Nephron (organoid): Measurements from ENCODE around the gene LRRC4C.

Experiments used
- H3K27ac Mint-ChIP-seq, 3 experiments: 2 replicates each; pipeline ENCODE4 v1.8.0; 2020; ENCODE audit warnings: mixed read lengths in 3 of 3, mild to moderate bottlenecking in 2 of 3, moderate library complexity in 1 of 3
- H3K27me3 Mint-ChIP-seq: 2 replicates; pipeline ENCODE4 v1.8.0; 2021; ENCODE audit warnings: low read depth, mild to moderate bottlenecking, moderate library complexity, mixed read lengths
- H3K36me3 Mint-ChIP-seq: 2 replicates; pipeline ENCODE4 v1.8.0; 2020; ENCODE audit warnings: low read depth, mixed read lengths
- H3K4me1 Mint-ChIP-seq: 2 replicates; pipeline ENCODE4 v1.8.0; 2020; ENCODE audit warnings: mixed read lengths
- H3K4me3 Mint-ChIP-seq, 3 experiments: 2 replicates each; pipeline ENCODE4 v1.8.0; 2020; ENCODE audit warnings: mild to moderate bottlenecking in 3 of 3, mixed read lengths in 3 of 3, moderate library complexity in 2 of 3
- H3K9me3 Mint-ChIP-seq: 2 replicates; pipeline ENCODE4 v1.8.0; 2020; ENCODE audit warnings: mixed read lengths
- CTCF ChIP-seq, 3 experiments: fragments of 200-600 bp; sonication (generic); IDR thresholded peaks; one replicate each; pipeline ENCODE4 v1.5.0; 2021; ENCODE audit warnings: antibody characterized with exemption in 3 of 3; ENCODE audit not compliant: unreplicated experiment in 3 of 3

LRRC4C gene

GRCh38 chr11:41334007-41334933 lies 125.2 kb downstream of the LRRC4C start:
- Mint-ChIP-seq H3K4me1 (no peaks in the 10 kb centered on the region), H3K9me3 (no peaks in the 10 kb centered on the region), H3K27ac (no peak overlapping the region), H3K36me3 (no peaks in the 10 kb centered on the region), H3K4me3 (no peak overlapping the region), H3K27me3 (no peaks in the 10 kb centered on the region)
- TF ChIP-seq CTCF (IDR thresholded peaks at IDR 0.05; ENCODE audit: unreplicated experiment in 3 of 3) = no peak

- Mint-ChIP-seq H3K4me3 (no peak overlapping the region), H3K9me3 (no peaks in the 10 kb centered on the region), H3K27ac (no peak overlapping the region), H3K27me3 (no peaks in the 10 kb centered on the region), H3K36me3 (no peaks in the 10 kb centered on the region), H3K4me1 (no peaks in the 10 kb centered on the region)
- TF ChIP-seq CTCF (IDR thresholded peaks at IDR 0.05; ENCODE audit: unreplicated experiment in 3 of 3) = no peak
These were observed 126.1 kb downstream of the LRRC4C start for GRCh38 chr11:41333357-41333756.

GRCh38 chr11:41328324-41328723 lies 131.1 kb downstream of the LRRC4C start:
- Mint-ChIP-seq H3K9me3 (no peaks in the 10 kb centered on the region), H3K27me3 (peaks cover 4% of the 10 kb centered on the region), H3K36me3 (no peaks in the 10 kb centered on the region), H3K27ac (no peak overlapping the region), H3K4me3 (no peak overlapping the region), H3K4me1 (no peaks in the 10 kb centered on the region)
- no peak for TF ChIP-seq CTCF (IDR thresholded peaks at IDR 0.05; ENCODE audit: unreplicated experiment in 3 of 3)

- no peaks in the 10 kb centered on the region for H3K4me1 Mint-ChIP-seq
- H3K4me3 Mint-ChIP-seq = no peak overlapping the region
- no peaks in the 10 kb centered on the region for H3K36me3 Mint-ChIP-seq
- no peak for TF ChIP-seq CTCF (IDR thresholded peaks at IDR 0.05; ENCODE audit: unreplicated experiment in 3 of 3)
- H3K27me3 Mint-ChIP-seq = peaks cover 4% of the 10 kb centered on the region
- H3K9me3 Mint-ChIP-seq = no peaks in the 10 kb centered on the region
- no peak overlapping the region for H3K27ac Mint-ChIP-seq
These were observed 136.0 kb downstream of the LRRC4C start for GRCh38 chr11:41323446-41323845.

- Mint-ChIP-seq H3K4me3 (no peak overlapping the region), H3K27me3 (peaks cover 2% of the 10 kb centered on the region), H3K4me1 (no peaks in the 10 kb centered on the region), H3K36me3 (no peaks in the 10 kb centered on the region), H3K9me3 (no peaks in the 10 kb centered on the region), H3K27ac (no peak overlapping the region)
- TF ChIP-seq CTCF (IDR thresholded peaks at IDR 0.05; ENCODE audit: unreplicated experiment in 3 of 3) = no peak
These were observed 138.8 kb downstream of the LRRC4C start for GRCh38 chr11:41320653-41321052.

- TF ChIP-seq CTCF (IDR thresholded peaks at IDR 0.05; ENCODE audit: unreplicated experiment in 3 of 3) = no peak
- Mint-ChIP-seq H3K27ac (no peak overlapping the region), H3K4me3 (no peak overlapping the region), H3K36me3 (no peaks in the 10 kb centered on the region), H3K27me3 (no peaks in the 10 kb centered on the region), H3K9me3 (no peaks in the 10 kb centered on the region), H3K4me1 (no peaks in the 10 kb centered on the region)
These were observed 139.2 kb downstream of the LRRC4C start for GRCh38 chr11:41320238-41320637.
